ENCODE measurements around the gene CST1.

Gene CST1

DNA sequence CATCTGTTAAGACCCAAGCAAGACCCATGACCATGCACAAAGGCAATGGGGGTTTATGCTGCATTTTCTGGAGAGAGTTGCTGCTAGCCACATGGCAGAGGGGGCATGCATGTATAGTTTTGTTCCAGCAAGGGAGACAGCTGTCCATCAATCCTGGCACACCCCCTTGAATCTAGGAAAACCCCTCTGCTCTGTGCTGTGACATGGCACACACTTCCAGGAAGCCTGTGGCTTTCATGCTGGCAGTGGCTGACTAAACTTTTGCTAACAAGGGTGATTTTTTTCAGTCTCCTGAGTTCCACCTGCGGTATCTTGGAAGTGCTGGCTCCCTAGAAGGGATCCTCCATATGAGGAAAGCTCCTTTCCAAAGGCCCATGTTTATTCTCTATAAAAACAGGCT is 52.8 kb downstream of the CST1 start:
- no peak for DNase-seq

Measured in amniotic stem cell (primary cell).